WTC11 (cell line): ENCODE results near the gene NCKAP5. TPM values are rescaled to one million over a fixed set of nuclear protein-coding genes. Genes with fewer than 3 reads are reported as not detected.

Source experiments
- ATAC-seq: fragments of 200-7000 bp; cut with Tn5 transposase; 2 replicates; pipeline ENCODE4 v1.10.0; 2021; ENCODE audit warnings: mild to moderate bottlenecking, moderate library complexity
- CTCF ChIA-PET: fragments of 300-600 bp; sonication (Branson Sonifier 250); formaldehyde crosslinking; loops from one replicate; lab custom pipeline; 2021; ENCODE audit warnings: antibody characterized with exemption; lab: Charles Lee
- POLR2A ChIA-PET: fragments of 350-600 bp; sonication (Branson Sonifier 250); formaldehyde crosslinking; loops from one replicate; lab custom pipeline; 2021; ENCODE audit warnings: antibody characterized with exemption; lab: Charles Lee
- DNase-seq: peaks from one replicate; pipeline ENCODE4 v3.0.0; 2021; ENCODE audit warnings: low spot score
- H3K27ac Mint-ChIP-seq: 2 replicates; pipeline ENCODE4 v1.8.0; 2021; ENCODE audit warnings: mixed read lengths
- H3K27me3 Mint-ChIP-seq: 2 replicates; pipeline ENCODE4 v1.8.0; 2021; ENCODE audit warnings: low read depth, mild to moderate bottlenecking, moderate library complexity, mixed read lengths
- H3K36me3 Mint-ChIP-seq: 2 replicates; pipeline ENCODE4 v1.8.0; 2021; ENCODE audit warnings: mixed read lengths
- H3K4me1 Mint-ChIP-seq: 2 replicates; pipeline ENCODE4 v1.8.0; 2022; ENCODE audit warnings: mixed read lengths
- H3K4me3 Mint-ChIP-seq: 2 replicates; pipeline ENCODE4 v1.8.0; 2021; ENCODE audit warnings: mild to moderate bottlenecking, moderate library complexity, mixed read lengths
- H3K9me3 Mint-ChIP-seq: 2 replicates; pipeline ENCODE4 v1.8.0; 2021; ENCODE audit warnings: mixed read lengths
- FOXJ3 ChIP-seq: sonication (generic); formaldehyde crosslinking; IDR thresholded peaks from 2 replicates; pipeline ENCODE4 v1.9.0; 2021; ENCODE audit warnings: missing genetic modification reagents, mild to moderate bottlenecking, borderline replicate concordance
- GRHL2 ChIP-seq: fragments of 250-450 bp; sonication (Bioruptor Pico); IDR thresholded peaks from 2 replicates; pipeline ENCODE4 v1.8.0; 2022; ENCODE audit warnings: mild to moderate bottlenecking, moderate library complexity; ENCODE audit not compliant: insufficient replicate concordance, severe bottlenecking
- JUN ChIP-seq: sonication (generic); formaldehyde crosslinking; IDR thresholded peaks from 2 replicates; pipeline ENCODE4 v1.8.0; 2023; ENCODE audit warnings: mild to moderate bottlenecking, missing genetic modification reagents
- NFYB ChIP-seq: sonication (generic); formaldehyde crosslinking; conservative IDR thresholded peaks from 2 replicates; pipeline ENCODE4 v1.8.0; 2022; ENCODE audit warnings: low read depth, missing genetic modification reagents
- NR1H2 ChIP-seq: sonication (generic); formaldehyde crosslinking; IDR thresholded peaks from 2 replicates; pipeline ENCODE4 v1.9.0; 2021; ENCODE audit warnings: mild to moderate bottlenecking, moderate library complexity, missing genetic modification reagents
- NR2C2 ChIP-seq: sonication (generic); formaldehyde crosslinking; IDR thresholded peaks from 2 replicates; pipeline ENCODE4 v1.8.0; 2022; ENCODE audit warnings: mild to moderate bottlenecking, missing genetic modification reagents
- TCF7 ChIP-seq: sonication (generic); formaldehyde crosslinking; IDR thresholded peaks from 2 replicates; pipeline ENCODE4 v1.8.0; 2022; ENCODE audit warnings: mild to moderate bottlenecking, low read depth, missing genetic modification reagents, moderate library complexity
- total RNA-seq: library from RNA; stranded (reverse); gene quantifications from 3 replicates; pipeline ENCODE4 v1.2.3, GENCODE V29; 2021
- TF ChIP-seq, protein P1 (sequence below): fragments of 250-450 bp; sonication (Bioruptor Pico); IDR thresholded peaks from 2 replicates; pipeline ENCODE4 v1.9.0; 2021; ENCODE audit warnings: mild to moderate bottlenecking, borderline replicate concordance
- TF ChIP-seq, protein P2 (sequence below): sonication (generic); formaldehyde crosslinking; IDR thresholded peaks from 2 replicates; pipeline ENCODE4 v1.8.1; 2023; ENCODE audit warnings: mild to moderate bottlenecking, missing genetic modification reagents
- TF ChIP-seq, protein P3 (sequence below): sonication (generic); formaldehyde crosslinking; IDR thresholded peaks from 2 replicates; pipeline ENCODE4 v1.8.1; 2022; ENCODE audit warnings: missing genetic modification reagents, borderline replicate concordance
- TF ChIP-seq, protein P4 (sequence below): sonication (generic); formaldehyde crosslinking; IDR thresholded peaks from 2 replicates; pipeline ENCODE4 v1.8.1; 2023; ENCODE audit warnings: mild to moderate bottlenecking, missing genetic modification reagents, moderate library complexity
- TF ChIP-seq, protein P5 (sequence below): sonication (generic); formaldehyde crosslinking; IDR thresholded peaks from 2 replicates; pipeline ENCODE4 v1.8.0; 2022; ENCODE audit warnings: mild to moderate bottlenecking, missing genetic modification reagents

NCKAP5 gene
- total RNA-seq, 1 experiment from 2014 or later: 0.55 TPM

DNA sequence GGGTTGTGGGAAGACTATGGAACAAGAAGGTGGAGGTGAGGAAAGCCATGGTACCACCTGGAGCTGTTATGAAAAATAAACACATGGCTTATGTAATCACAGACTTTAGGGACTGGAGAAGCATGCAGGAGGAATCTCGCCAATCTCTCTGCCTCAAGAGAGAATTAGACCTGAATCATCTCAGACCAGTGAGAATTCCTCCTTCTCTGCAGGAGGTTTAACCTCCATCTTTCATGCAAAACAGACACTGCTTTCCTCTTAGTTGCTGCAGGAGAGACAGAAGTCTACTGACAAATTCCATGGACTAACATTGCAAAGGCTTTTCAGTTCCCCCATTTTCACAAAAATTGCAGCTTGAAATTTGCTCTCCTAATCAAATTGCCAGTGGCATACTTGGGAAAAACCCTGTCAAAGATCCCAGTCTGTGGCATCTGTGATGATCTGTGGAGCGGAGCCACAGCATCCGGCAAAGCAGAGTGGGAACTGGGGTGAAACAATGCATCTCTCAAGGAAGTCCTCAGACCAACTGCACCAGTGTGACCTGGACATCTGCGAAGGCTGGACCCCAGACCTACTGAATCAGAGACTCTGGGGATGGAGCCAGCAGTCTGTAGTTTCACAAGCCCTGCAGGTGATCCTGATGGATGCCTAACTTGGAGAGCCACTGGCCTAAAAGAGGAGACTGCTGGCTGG is 28.6 kb upstream of the NCKAP5 start:
- Mint-ChIP-seq H3K27me3 (no peaks in the 10 kb centered on the region; the same call in 1 of the 2 replicates), H3K36me3 (no peaks in the 10 kb centered on the region), H3K9me3 (no peaks in the 10 kb centered on the region), H3K27ac (no peak overlapping the region), H3K4me1 (peaks cover 25% of the 10 kb centered on the region), H3K4me3 (no peak overlapping the region)
- ATAC-seq: no peak
- TF ChIP-seq NFYB (CRISPR knock-in tag): no peak
- TF ChIP-seq NR2C2 (CRISPR knock-in tag): no peak
- no peak for TF ChIP-seq JUN (CRISPR knock-in tag)
- TF ChIP-seq NR1H2 (CRISPR knock-in tag): no peak
- TF ChIP-seq FOXJ3 (CRISPR knock-in tag): no peak
- no peak for TF ChIP-seq TCF7 (CRISPR knock-in tag)
- TF ChIP-seq GRHL2 (CRISPR knock-in tag): no peak
- TF ChIP-seq, protein P1, sequence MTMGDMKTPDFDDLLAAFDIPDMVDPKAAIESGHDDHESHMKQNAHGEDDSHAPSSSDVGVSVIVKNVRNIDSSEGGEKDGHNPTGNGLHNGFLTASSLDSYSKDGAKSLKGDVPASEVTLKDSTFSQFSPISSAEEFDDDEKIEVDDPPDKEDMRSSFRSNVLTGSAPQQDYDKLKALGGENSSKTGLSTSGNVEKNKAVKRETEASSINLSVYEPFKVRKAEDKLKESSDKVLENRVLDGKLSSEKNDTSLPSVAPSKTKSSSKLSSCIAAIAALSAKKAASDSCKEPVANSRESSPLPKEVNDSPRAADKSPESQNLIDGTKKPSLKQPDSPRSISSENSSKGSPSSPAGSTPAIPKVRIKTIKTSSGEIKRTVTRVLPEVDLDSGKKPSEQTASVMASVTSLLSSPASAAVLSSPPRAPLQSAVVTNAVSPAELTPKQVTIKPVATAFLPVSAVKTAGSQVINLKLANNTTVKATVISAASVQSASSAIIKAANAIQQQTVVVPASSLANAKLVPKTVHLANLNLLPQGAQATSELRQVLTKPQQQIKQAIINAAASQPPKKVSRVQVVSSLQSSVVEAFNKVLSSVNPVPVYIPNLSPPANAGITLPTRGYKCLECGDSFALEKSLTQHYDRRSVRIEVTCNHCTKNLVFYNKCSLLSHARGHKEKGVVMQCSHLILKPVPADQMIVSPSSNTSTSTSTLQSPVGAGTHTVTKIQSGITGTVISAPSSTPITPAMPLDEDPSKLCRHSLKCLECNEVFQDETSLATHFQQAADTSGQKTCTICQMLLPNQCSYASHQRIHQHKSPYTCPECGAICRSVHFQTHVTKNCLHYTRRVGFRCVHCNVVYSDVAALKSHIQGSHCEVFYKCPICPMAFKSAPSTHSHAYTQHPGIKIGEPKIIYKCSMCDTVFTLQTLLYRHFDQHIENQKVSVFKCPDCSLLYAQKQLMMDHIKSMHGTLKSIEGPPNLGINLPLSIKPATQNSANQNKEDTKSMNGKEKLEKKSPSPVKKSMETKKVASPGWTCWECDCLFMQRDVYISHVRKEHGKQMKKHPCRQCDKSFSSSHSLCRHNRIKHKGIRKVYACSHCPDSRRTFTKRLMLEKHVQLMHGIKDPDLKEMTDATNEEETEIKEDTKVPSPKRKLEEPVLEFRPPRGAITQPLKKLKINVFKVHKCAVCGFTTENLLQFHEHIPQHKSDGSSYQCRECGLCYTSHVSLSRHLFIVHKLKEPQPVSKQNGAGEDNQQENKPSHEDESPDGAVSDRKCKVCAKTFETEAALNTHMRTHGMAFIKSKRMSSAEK (CRISPR knock-in tag): no peak
- TF ChIP-seq, protein P2, sequence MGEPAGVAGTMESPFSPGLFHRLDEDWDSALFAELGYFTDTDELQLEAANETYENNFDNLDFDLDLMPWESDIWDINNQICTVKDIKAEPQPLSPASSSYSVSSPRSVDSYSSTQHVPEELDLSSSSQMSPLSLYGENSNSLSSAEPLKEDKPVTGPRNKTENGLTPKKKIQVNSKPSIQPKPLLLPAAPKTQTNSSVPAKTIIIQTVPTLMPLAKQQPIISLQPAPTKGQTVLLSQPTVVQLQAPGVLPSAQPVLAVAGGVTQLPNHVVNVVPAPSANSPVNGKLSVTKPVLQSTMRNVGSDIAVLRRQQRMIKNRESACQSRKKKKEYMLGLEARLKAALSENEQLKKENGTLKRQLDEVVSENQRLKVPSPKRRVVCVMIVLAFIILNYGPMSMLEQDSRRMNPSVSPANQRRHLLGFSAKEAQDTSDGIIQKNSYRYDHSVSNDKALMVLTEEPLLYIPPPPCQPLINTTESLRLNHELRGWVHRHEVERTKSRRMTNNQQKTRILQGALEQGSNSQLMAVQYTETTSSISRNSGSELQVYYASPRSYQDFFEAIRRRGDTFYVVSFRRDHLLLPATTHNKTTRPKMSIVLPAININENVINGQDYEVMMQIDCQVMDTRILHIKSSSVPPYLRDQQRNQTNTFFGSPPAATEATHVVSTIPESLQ (CRISPR knock-in tag): no peak
- TF ChIP-seq, protein P3, sequence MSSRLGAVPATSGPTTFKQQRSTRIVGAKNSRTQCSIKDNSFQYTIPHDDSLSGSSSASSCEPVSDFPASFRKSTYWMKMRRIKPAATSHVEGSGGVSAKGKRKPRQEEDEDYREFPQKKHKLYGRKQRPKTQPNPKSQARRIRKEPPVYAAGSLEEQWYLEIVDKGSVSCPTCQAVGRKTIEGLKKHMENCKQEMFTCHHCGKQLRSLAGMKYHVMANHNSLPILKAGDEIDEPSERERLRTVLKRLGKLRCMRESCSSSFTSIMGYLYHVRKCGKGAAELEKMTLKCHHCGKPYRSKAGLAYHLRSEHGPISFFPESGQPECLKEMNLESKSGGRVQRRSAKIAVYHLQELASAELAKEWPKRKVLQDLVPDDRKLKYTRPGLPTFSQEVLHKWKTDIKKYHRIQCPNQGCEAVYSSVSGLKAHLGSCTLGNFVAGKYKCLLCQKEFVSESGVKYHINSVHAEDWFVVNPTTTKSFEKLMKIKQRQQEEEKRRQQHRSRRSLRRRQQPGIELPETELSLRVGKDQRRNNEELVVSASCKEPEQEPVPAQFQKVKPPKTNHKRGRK (CRISPR knock-in tag): no peak
- ChIA-PET POLR2A (interaction anchor here (0.9 kb wide), 1 partner anchor 10 kb away, joined by 6 read pairs; no protein-coding TSS in a partner anchor), CTCF (interaction anchor here (0.7 kb wide), 1 partner anchor 248 kb away, joined by 5 read pairs; no protein-coding TSS in a partner anchor)
- no peak for DNase-seq

DNA sequence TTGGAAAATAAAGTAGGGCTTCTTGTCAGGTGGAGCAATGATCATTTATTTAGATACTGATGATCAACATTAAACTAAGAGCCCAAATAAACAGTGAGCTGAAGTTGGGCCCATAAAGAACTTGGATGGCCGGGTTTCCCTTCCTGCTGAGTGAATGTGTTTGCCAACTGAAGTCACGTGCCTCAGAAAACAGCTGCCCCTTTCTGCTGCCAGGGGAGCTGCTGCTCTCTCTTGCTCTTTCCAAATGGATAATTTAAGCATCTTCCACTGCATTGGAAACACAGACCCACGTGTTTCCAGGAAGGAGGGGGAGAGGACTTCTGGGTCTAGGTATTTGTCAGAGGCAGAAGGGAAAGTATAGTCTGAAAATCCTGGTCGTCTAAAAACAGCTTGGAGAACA is 22.9 kb upstream of the NCKAP5 start:
- TF ChIP-seq, protein P4, sequence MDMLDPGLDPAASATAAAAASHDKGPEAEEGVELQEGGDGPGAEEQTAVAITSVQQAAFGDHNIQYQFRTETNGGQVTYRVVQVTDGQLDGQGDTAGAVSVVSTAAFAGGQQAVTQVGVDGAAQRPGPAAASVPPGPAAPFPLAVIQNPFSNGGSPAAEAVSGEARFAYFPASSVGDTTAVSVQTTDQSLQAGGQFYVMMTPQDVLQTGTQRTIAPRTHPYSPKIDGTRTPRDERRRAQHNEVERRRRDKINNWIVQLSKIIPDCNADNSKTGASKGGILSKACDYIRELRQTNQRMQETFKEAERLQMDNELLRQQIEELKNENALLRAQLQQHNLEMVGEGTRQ: peak; percentile 60
- TF ChIP-seq, protein P5, sequence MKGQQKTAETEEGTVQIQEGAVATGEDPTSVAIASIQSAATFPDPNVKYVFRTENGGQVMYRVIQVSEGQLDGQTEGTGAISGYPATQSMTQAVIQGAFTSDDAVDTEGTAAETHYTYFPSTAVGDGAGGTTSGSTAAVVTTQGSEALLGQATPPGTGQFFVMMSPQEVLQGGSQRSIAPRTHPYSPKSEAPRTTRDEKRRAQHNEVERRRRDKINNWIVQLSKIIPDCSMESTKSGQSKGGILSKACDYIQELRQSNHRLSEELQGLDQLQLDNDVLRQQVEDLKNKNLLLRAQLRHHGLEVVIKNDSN (CRISPR knock-in tag): no peak
- POLR2A ChIA-PET: no interaction called here
- CTCF ChIA-PET: interaction anchor here (0.8 to 1.3 kb wide), 2 partner anchors 72 to 189 kb away, joined by 3 read pairs; no protein-coding TSS in a partner anchor
- no peaks in the 10 kb centered on the region for H3K36me3 Mint-ChIP-seq
- DNase-seq: no peak
- H3K27ac Mint-ChIP-seq: no peak overlapping the region
- peak; percentile 41 for ATAC-seq
- H3K27me3 Mint-ChIP-seq: no peaks in the 10 kb centered on the region; the same call in none of the 2 replicates
- no peaks in the 10 kb centered on the region for H3K9me3 Mint-ChIP-seq
- H3K4me1 Mint-ChIP-seq: peaks cover 8% of the 10 kb centered on the region
- H3K4me3 Mint-ChIP-seq: no peak overlapping the region
